HepG2 (cell line): ENCODE measurements around the gene EPS8L1. TPM values are rescaled to one million over a fixed set of nuclear protein-coding genes. Genes with fewer than 3 reads are reported as not detected.
A peak's percentile ranks its signal among the peaks of the same experiment; 100 is the strongest.

Experiments used
- ATAC-seq: fragments of 200-7000 bp; cut with Tn5 transposase; 3 replicates; pipeline ENCODE4 v1.9.1; 2020; ENCODE audit warnings: mild to moderate bottlenecking, moderate library complexity
- BruUV-seq: library from RNA; stranded (reverse); fragments of 400-500 nt; replicated peaks from 2 replicates; lab custom pipeline; 2021; lab: Mats Ljungman, UMichigan
- CTCF ChIA-PET: fragments of 300-600 bp; formaldehyde crosslinking; extraction: SDS; loops from one replicate; lab custom pipeline; 2021; ENCODE audit warnings: low total read pairs, inconsistent platforms, low intra/inter-chr PET ratio; lab: Yijun Ruan, JAX
- POLR2A ChIA-PET: fragments of 350-600 bp; sonication (Branson Sonifier 250); formaldehyde crosslinking; loops from one replicate; lab custom pipeline; 2020; ENCODE audit warnings: antibody characterized with exemption, inconsistent platforms; lab: Yijun Ruan, JAX
- DNase-seq: peaks from one replicate; pipeline ENCODE4 v3.0.0-alpha.2; 2015; ENCODE audit warnings: low spot score
- FAIRE-seq: peaks from 3 replicates; lab custom pipeline; 2011; peaks lifted over from hg19 to GRCh38; lab: Jason Lieb, UNC
- H2AFZ ChIP-seq: one replicate; pipeline ENCODE4 v1.6.1; 2011; ENCODE audit warnings: low read length, inconsistent platforms
- H3K27ac ChIP-seq: fragments of 300-600 bp; 3 replicates; pipeline ENCODE4 v1.8.0; 2011; ENCODE audit warnings: mixed run types, mild to moderate bottlenecking, mixed read lengths, low read length, inconsistent platforms; ENCODE audit not compliant: insufficient read depth; ENCODE audit errors: extremely low read length
- H3K27me3 ChIP-seq, 2 experiments: fragments of 200-600 bp in 1 of 2; 2 replicates in 1 of 2; 3 replicates in 1 of 2; pipeline versions ENCODE4 v1.6.0 to v1.8.0; 2011; ENCODE audit warnings: low read length in 2 of 2, mild to moderate bottlenecking in 2 of 2, moderate library complexity in 2 of 2, inconsistent platforms in 1 of 2; ENCODE audit not compliant: insufficient read depth in 2 of 2, control insufficient read depth in 1 of 2
- H3K36me3 ChIP-seq, 2 experiments: fragments of 200-600 bp in 1 of 2; replicated peaks in 1 of 2; 2 replicates in 1 of 2; 3 replicates in 1 of 2; pipeline versions ENCODE4 v1.5.1 to v1.8.0; 2011; ENCODE audit warnings: low read length in 2 of 2, inconsistent platforms in 1 of 2; ENCODE audit not compliant: insufficient read depth in 2 of 2, control insufficient read depth in 1 of 2
- H3K4me1 ChIP-seq: 2 replicates; pipeline ENCODE4 v1.5.1; 2012; ENCODE audit warnings: low read length, inconsistent platforms; ENCODE audit not compliant: insufficient read depth
- H3K4me2 ChIP-seq: 2 replicates; pipeline ENCODE4 v1.6.0; 2011; ENCODE audit warnings: low read depth, low read length, inconsistent platforms
- H3K4me3 ChIP-seq, 3 experiments: fragments of 200-600 bp in 1 of 3; sonication (generic), shearing (Covaris generic) in 1 of 3; replicated peaks in 1 of 3; 2 replicates each; pipeline ENCODE4 v1.5.1; 2011 to 2016; ENCODE audit warnings: low read length in 3 of 3, inconsistent platforms in 2 of 3, low read depth in 2 of 3, mild to moderate bottlenecking in 2 of 3, control low read depth in 1 of 3, mixed read lengths in 1 of 3; ENCODE audit not compliant: insufficient read depth in 1 of 3
- H3K79me2 ChIP-seq: one replicate; pipeline ENCODE4 v1.6.1; 2011; ENCODE audit warnings: low read length, inconsistent platforms; ENCODE audit not compliant: insufficient read depth
- H3K9ac ChIP-seq: 2 replicates; pipeline ENCODE4 v1.6.0; 2011; ENCODE audit warnings: mild to moderate bottlenecking, low read depth, low read length, inconsistent platforms; ENCODE audit not compliant: insufficient read depth
- H3K9me3 ChIP-seq: 2 replicates; pipeline ENCODE4 v1.5.1; 2012; ENCODE audit warnings: mild to moderate bottlenecking, low read length
- H4K20me1 ChIP-seq: 2 replicates; pipeline ENCODE4 v1.6.0; 2011; ENCODE audit warnings: inconsistent platforms, mild to moderate bottlenecking, low read length, moderate library complexity; ENCODE audit not compliant: insufficient read depth
- HNRNPUL1 ChIP-seq: fragments of 200-400 bp; formaldehyde crosslinking; IDR thresholded peaks from 2 replicates; pipeline ENCODE4 v1.6.1; 2017; ENCODE audit warnings: low read depth, mild to moderate bottlenecking, low read length, moderate library complexity
- PHF8 ChIP-seq: sonication (generic); formaldehyde crosslinking; IDR thresholded peaks from 2 replicates; pipeline ENCODE4 v1.5.0; 2020; ENCODE audit warnings: missing genetic modification reagents
- ZNF589 ChIP-seq: sonication (generic); formaldehyde crosslinking; conservative IDR thresholded peaks from 2 replicates; pipeline ENCODE4 v1.8.0; 2022; ENCODE audit warnings: mild to moderate bottlenecking, moderate library complexity, missing genetic modification reagents
- ZNF746 ChIP-seq: sonication (generic); formaldehyde crosslinking; IDR thresholded peaks from 2 replicates; pipeline ENCODE4 v1.8.0; 2022; ENCODE audit warnings: mild to moderate bottlenecking, missing genetic modification reagents
- WGBS: methylation state at CpG from one replicate; pipeline ENCODE4 v1.1.6; 2017; ENCODE audit warnings: low lambda C conversion rate; 5-methylcytosine and 5-hydroxymethylcytosine counted together
- in situ Hi-C: cut with HindIII; loops from 2 replicates; pipeline ENCODE4 v1.10.0; 2017; ENCODE audit warnings: low pct_unique_long_range_greater_than_20kb; ENCODE audit not compliant: extremely low pct_ligation_motif_present
- intact Hi-C: fragments of 100-400 bp; cut with micrococcal nuclease; formaldehyde crosslinking; loops from one replicate; pipeline ENCODE4 v1.10.0; 2022; ENCODE audit not compliant: unreplicated experiment
- polyA plus RNA-seq, 8 experiments: library from polyadenylated mRNA; depleted of rRNA in 3 of 8; stranded (reverse) in 7 of 8; unstranded in 1 of 8; fragments of >200 nt; fragmentation: Illumina TruSeq in 4 of 8; extraction: Trizol in 4 of 8; gene quantifications; 2 replicates each; pipeline versions ENCODE4 v1.2.1 to v1.2.3, GENCODE V29; 2011 to 2016; ENCODE audit warnings: low read depth in 4 of 8, missing spikeins in 1 of 8, mixed read lengths in 1 of 8; ENCODE audit not compliant: insufficient read depth in 1 of 8
- total RNA-seq, 5 experiments: library from RNA; depleted of rRNA; stranded (reverse); fragments of >200 nt; fragmentation: Illumina TruSeq; extraction: Trizol; gene quantifications; 2 replicates each; pipeline ENCODE4 v1.2.3, GENCODE V29; 2016; ENCODE audit warnings: low read depth in 1 of 5
- TF ChIP-seq, protein P1 (sequence below), 2 experiments: sonication (generic) in 1 of 2; formaldehyde crosslinking in 1 of 2; IDR thresholded peaks; 2 replicates each; pipeline versions ENCODE4 v1.4.0 to v1.6.1; 2018 to 2020; ENCODE audit warnings: missing genetic modification reagents in 2 of 2, borderline replicate concordance in 1 of 2, low read depth in 1 of 2, mild to moderate bottlenecking in 1 of 2, missing biosample characterization in 1 of 2
- TF ChIP-seq, protein P2 (sequence below): sonication (generic); formaldehyde crosslinking; IDR thresholded peaks from 2 replicates; pipeline ENCODE4 v1.5.0; 2020; ENCODE audit warnings: missing genetic modification reagents
- TF ChIP-seq, protein P3 (sequence below): sonication (generic); formaldehyde crosslinking; IDR thresholded peaks from 2 replicates; pipeline ENCODE4 v1.5.1; 2020; ENCODE audit warnings: mild to moderate bottlenecking, missing genetic modification reagents, moderate library complexity
- TF ChIP-seq, protein P4 (sequence below): sonication (generic); formaldehyde crosslinking; IDR thresholded peaks from 2 replicates; pipeline ENCODE4 v1.4.0; 2020; ENCODE audit warnings: missing genetic modification reagents

EPS8L1 gene
- total and polyA plus RNA-seq, 2 of the 13 experiments (the other 11 are each of a cell fraction or from before 2014, with no cell fraction given) = 3.0 to 6.3 TPM

DNA sequence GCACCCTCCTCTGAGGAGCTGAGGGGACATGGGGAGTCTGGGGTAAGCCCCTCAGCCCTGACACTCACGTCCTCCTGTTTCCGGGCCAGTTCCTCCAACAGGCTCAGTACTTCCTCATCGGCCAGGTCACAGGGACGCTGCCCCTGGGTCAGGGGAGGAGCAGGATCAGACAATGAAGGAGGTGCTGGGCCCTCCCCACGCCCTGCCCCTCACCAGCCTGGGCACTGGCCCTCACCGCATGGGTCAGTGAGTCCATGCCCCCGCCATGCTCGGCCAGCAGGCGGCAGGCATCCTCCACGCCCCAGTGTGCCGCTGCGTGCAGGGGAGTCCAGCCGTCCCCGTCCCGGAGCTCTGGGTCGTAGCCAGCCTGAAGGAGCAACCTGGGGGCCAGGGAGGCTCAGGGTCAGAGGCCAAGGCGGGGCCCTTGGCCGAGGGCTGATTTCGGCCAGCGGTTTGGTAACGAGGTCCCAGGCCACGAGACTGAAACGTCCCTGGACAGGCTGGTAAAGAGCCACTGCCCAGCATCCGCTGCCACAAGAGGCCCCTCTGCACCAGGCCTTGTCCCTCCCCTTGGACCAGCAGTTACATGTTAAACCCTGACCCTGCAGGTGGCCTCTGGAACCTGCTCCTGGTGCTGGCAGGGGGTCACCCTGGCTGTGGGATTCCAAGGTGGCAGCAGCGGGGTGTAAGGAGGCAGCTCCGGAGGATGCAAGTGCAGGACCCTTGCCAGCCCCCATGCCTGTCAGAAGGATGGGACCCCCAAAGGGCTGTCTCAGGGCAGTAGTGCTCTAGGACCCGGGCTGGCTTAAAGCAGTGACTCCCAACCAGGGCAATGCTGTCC lies 23.3 kb downstream of the EPS8L1 start (continued):
- no peak for TF ChIP-seq ZNF746 (CRISPR knock-in tag)
- no peak for TF ChIP-seq PHF8
- TF ChIP-seq, protein P1, sequence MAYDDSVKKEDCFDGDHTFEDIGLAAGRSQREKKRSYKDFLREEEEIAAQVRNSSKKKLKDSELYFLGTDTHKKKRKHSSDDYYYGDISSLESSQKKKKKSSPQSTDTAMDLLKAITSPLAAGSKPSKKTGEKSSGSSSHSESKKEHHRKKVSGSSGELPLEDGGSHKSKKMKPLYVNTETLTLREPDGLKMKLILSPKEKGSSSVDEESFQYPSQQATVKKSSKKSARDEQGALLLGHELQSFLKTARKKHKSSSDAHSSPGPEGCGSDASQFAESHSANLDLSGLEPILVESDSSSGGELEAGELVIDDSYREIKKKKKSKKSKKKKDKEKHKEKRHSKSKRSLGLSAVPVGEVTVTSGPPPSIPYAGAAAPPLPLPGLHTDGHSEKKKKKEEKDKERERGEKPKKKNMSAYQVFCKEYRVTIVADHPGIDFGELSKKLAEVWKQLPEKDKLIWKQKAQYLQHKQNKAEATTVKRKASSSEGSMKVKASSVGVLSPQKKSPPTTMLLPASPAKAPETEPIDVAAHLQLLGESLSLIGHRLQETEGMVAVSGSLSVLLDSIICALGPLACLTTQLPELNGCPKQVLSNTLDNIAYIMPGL (CRISPR knock-in tag; IDR thresholded peaks at IDR 0.05; ENCODE audit: borderline replicate concordance in 1 of 2, low read depth in 1 of 2) = no peak
- no peak for TF ChIP-seq HNRNPUL1
- TF ChIP-seq ZNF589 = no peak
- TF ChIP-seq, protein P2, sequence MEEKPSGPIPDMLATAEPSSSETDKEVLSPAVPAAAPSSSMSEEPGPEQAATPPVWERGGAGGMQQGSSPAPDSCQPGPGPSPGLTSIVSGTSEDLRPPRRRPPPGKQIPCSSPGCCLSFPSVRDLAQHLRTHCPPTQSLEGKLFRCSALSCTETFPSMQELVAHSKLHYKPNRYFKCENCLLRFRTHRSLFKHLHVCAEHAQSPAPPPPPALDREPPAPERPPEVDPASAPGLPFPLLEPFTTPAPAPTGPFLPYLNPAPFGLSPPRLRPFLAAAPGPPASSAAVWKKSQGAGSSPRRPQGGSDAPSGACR (CRISPR knock-in tag) = no peak

DNA sequence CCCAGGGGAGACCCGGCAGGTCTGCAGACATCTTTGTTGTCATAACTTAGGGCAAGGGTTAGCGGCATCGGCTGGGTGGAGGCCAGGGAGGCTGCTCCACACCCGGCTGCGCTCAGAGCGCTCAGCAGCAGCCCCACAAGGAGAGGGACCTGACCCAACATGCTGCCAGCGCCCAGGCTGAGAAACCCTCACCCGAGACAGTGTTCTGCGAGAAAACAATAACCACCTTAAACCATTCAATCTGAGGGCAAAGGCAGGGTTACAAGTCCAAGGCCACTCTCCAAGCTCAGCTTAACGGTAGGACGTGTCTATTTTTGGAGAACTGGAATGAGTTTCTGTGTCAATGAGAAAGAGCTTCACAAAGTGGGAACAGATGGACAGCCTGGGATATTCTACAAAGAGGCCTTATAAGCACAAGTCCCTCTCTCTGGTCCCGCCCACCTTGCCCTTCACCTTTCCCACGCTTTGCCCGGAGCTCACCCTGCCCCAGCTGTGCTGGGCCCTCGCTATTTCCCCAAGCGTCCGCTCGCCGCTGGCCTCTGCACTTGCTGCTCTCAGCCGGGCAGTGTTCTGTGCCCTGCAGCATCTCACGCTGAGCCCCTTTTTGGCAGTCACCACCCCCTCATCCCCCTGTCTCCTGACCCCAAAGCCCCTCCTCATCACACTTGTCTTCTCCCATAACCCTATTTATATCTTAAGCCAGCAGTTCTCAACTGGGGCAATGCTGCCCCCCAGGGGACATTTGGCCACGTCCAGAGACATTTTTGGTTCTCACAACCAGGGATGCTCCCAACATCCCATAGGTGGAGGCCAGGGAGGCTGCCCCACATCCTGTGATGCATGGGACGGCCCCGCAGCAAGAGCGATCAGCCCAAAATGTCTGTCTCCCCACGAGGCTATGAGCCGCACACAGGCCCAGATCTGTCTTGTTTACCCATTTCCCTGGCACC lies 24.2 kb downstream of the EPS8L1 start:
- H2AFZ ChIP-seq = no peak overlapping the region
- no peak for FAIRE-seq
- peaks cover 16% of the 10 kb centered on the region for H3K4me1 ChIP-seq
- CTCF ChIA-PET = interaction anchor here (1.0 kb wide), 1 partner anchor 11 kb away, joined by 5 read pairs; no protein-coding TSS in a partner anchor
- no peak overlapping the region for H3K27ac ChIP-seq
- POLR2A ChIA-PET = no interaction called here
- peak; percentile 27 for ATAC-seq
- no peak overlapping the region for H3K4me3 ChIP-seq
- H3K9me3 ChIP-seq = no peaks in the 10 kb centered on the region
- BruUV-seq = no TSS peak
- intact Hi-C loops = no loop called here
- no peaks in the 10 kb centered on the region for H3K27me3 ChIP-seq
- H3K36me3 ChIP-seq = peaks cover under 1 to 13% of the 10 kb centered on the region in 2 experiments; a peak in 4 of 5 replicates
- 75% methylated on average over 21 of the region's 27 CpGs for WGBS
- no peak overlapping the region for H3K9ac ChIP-seq
- no peaks in the 10 kb centered on the region for H3K79me2 ChIP-seq
- in situ Hi-C loops = no loop called here
- no peak overlapping the region for H3K4me2 ChIP-seq
- no peak for DNase-seq
- 0 out of 2 replicates have a peak, but pooled peaks cover 2% of the 10 kb centered on the region for H4K20me1 ChIP-seq
- TF ChIP-seq, protein P3, sequence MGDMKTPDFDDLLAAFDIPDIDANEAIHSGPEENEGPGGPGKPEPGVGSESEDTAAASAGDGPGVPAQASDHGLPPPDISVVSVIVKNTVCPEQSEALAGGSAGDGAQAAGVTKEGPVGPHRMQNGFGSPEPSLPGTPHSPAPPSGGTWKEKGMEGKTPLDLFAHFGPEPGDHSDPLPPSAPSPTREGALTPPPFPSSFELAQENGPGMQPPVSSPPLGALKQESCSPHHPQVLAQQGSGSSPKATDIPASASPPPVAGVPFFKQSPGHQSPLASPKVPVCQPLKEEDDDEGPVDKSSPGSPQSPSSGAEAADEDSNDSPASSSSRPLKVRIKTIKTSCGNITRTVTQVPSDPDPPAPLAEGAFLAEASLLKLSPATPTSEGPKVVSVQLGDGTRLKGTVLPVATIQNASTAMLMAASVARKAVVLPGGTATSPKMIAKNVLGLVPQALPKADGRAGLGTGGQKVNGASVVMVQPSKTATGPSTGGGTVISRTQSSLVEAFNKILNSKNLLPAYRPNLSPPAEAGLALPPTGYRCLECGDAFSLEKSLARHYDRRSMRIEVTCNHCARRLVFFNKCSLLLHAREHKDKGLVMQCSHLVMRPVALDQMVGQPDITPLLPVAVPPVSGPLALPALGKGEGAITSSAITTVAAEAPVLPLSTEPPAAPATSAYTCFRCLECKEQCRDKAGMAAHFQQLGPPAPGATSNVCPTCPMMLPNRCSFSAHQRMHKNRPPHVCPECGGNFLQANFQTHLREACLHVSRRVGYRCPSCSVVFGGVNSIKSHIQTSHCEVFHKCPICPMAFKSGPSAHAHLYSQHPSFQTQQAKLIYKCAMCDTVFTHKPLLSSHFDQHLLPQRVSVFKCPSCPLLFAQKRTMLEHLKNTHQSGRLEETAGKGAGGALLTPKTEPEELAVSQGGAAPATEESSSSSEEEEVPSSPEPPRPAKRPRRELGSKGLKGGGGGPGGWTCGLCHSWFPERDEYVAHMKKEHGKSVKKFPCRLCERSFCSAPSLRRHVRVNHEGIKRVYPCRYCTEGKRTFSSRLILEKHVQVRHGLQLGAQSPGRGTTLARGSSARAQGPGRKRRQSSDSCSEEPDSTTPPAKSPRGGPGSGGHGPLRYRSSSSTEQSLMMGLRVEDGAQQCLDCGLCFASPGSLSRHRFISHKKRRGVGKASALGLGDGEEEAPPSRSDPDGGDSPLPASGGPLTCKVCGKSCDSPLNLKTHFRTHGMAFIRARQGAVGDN (CRISPR knock-in tag) = 0 out of 2 replicates have a peak, but pooled peaks have one; percentile 8
- TF ChIP-seq, protein P4, sequence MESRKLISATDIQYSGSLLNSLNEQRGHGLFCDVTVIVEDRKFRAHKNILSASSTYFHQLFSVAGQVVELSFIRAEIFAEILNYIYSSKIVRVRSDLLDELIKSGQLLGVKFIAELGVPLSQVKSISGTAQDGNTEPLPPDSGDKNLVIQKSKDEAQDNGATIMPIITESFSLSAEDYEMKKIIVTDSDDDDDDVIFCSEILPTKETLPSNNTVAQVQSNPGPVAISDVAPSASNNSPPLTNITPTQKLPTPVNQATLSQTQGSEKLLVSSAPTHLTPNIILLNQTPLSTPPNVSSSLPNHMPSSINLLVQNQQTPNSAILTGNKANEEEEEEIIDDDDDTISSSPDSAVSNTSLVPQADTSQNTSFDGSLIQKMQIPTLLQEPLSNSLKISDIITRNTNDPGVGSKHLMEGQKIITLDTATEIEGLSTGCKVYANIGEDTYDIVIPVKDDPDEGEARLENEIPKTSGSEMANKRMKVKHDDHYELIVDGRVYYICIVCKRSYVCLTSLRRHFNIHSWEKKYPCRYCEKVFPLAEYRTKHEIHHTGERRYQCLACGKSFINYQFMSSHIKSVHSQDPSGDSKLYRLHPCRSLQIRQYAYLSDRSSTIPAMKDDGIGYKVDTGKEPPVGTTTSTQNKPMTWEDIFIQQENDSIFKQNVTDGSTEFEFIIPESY = peak; percentile 24; the same call in 1 of the 2 replicates
